Right lobe of liver (tissue), 6 donors: ENCODE results near the gene PRSS48. TPM values are rescaled to one million over a fixed set of nuclear protein-coding genes. Genes with fewer than 3 reads are reported as not detected.

Source experiments
- ATAC-seq, 4 donors: fragments of 200-7000 bp; cut with Tn5 transposase; one replicate each; pipeline ENCODE4 v1.9.1; 2020; ENCODE audit warnings: mild to moderate bottlenecking in 4 of 4, moderate library complexity in 4 of 4
- DNase-seq, 3 donors: peaks; one replicate each; pipeline ENCODE4 v3.0.0-alpha.2; 2020
- H3K27ac ChIP-seq, 3 donors: fragments of 200-600 bp; one replicate each; pipeline ENCODE4 v1.8.0; 2022
- H3K27me3 ChIP-seq, 2 donors: fragments of 200-600 bp; one replicate each; pipeline ENCODE4 v1.8.0; 2022
- H3K36me3 ChIP-seq, 4 donors: fragments of 200-600 bp; sonication (generic) in 1 of 4; one replicate each; pipeline versions ENCODE4 v1.5.1 to v1.8.0; 2017 to 2022; ENCODE audit warnings: control low read depth in 1 of 4
- H3K4me1 ChIP-seq, 4 donors: fragments of 200-600 bp; sonication (generic) in 1 of 4; one replicate each; pipeline versions ENCODE4 v1.5.1 to v1.8.0; 2017 to 2022; ENCODE audit warnings: control low read depth in 1 of 4
- H3K4me3 ChIP-seq, 3 donors: fragments of 200-600 bp; one replicate each; pipeline ENCODE4 v1.8.0; 2022
- H3K9me3 ChIP-seq, 4 donors: fragments of 200-600 bp; sonication (generic) in 1 of 4; one replicate each; pipeline versions ENCODE4 v1.5.1 to v1.8.0; 2017 to 2022; ENCODE audit warnings: control low read depth in 1 of 4
- CTCF ChIP-seq, 4 donors: fragments of 200-600 bp in 3 of 4; fragments of 450-650 bp in 1 of 4; IDR thresholded peaks; one replicate each; pipeline versions ENCODE4 v1.5.1 to v1.8.0; 2016 to 2022; ENCODE audit warnings: antibody characterized with exemption in 4 of 4, mild to moderate bottlenecking in 2 of 4
- POLR2A ChIP-seq: fragments of 450-650 bp; IDR thresholded peaks from one replicate; pipeline ENCODE4 v1.6.1; 2017; ENCODE audit warnings: antibody characterized with exemption, mild to moderate bottlenecking
- WGBS: methylation state at CpG from one replicate; pipeline ENCODE4 v1.1.6; 2018; ENCODE audit warnings: low coverage, low lambda C conversion rate; ENCODE audit not compliant: insufficient coverage; ENCODE audit errors: missing lambda C conversion rate; 5-methylcytosine and 5-hydroxymethylcytosine counted together
- intact Hi-C, 2 donors: fragments of 100-400 bp; cut with DNase I; formaldehyde crosslinking; loops; one replicate each; pipeline versions ENCODE4 v1.11.2 to v1.14.1; 2022
- total RNA-seq, 6 experiments: library from RNA; depleted of rRNA in 2 of 6; stranded (reverse); fragments of >200 nt in 2 of 6; fragmentation: NEBNext Ultra II Directional in 3 of 6; extraction: Animal tissue kit (Norgen Biotek cat#: 25700) in 3 of 6; gene quantifications; one replicate each; pipeline versions ENCODE4 v1.1.0 to v1.2.4, GENCODE V29; 2016 to 2023
- donor health status: DM: no; HTN: yes; CAD: no.
- donor health status: DM: no; HTN: no; CAD: no.
- donor health status: DM: no; HTN: no; CAD: no.
- donor health status: DM: no; HTN: yes; CAD: no.
- donor health status: DM: no; HTN: yes; CAD: no.

Gene PRSS48
- total RNA-seq, 6 experiments from 2014 or later, result not detected

GRCh38 chr4:151291485-151291884 is 14.5 kb downstream of the PRSS48 start:
- no peaks in the 10 kb centered on the region for H3K9me3 ChIP-seq
- H3K4me1 ChIP-seq, result peaks cover 0 to 23% (median 7%) of the 10 kb centered on the region in 4 donors
- H3K4me3 ChIP-seq, result no peak overlapping the region
- ATAC-seq (no peak), DNase-seq (no peak)
- TF ChIP-seq CTCF (IDR thresholded peaks at IDR 0.05) (no peak), POLR2A (no peak)
- WGBS, result 44% methylated on average over 1 of the region's 1 CpG
- intact Hi-C loops, result no loop called here
- no peaks in the 10 kb centered on the region for H3K27me3 ChIP-seq
- H3K36me3 ChIP-seq, result no peaks in the 10 kb centered on the region
- no peak overlapping the region for H3K27ac ChIP-seq

GRCh38 chr4:151292038-151292437 is 15.1 kb downstream of the PRSS48 start:
- no peak for TF ChIP-seq POLR2A
- no peak for TF ChIP-seq CTCF (IDR thresholded peaks at IDR 0.05)
- WGBS, result 70% methylated on average over 2 of the region's 2 CpGs
- Histone ChIP-seq H3K36me3 (no peaks in the 10 kb centered on the region), H3K4me1 (peaks cover 0 to 25% (median 10%) of the 10 kb centered on the region in 4 donors), H3K27me3 (no peaks in the 10 kb centered on the region), H3K27ac (no peak overlapping the region), H3K9me3 (no peaks in the 10 kb centered on the region), H3K4me3 (no peak overlapping the region)
- DNase-seq (no peak), ATAC-seq (no peak)
- intact Hi-C loops, result no loop called here

- H3K9me3 ChIP-seq, result no peaks in the 10 kb centered on the region
- WGBS, result 23% methylated on average over 4 of the region's 5 CpGs
- H3K4me3 ChIP-seq, result no peak overlapping the region
- no peaks in the 10 kb centered on the region for H3K27me3 ChIP-seq
- peak in 2 of 3 donors; percentile 53 to 57 for DNase-seq
- H3K27ac ChIP-seq, result peak overlapping the region; percentile 3 to 48 (median 18)
- intact Hi-C loops, result no loop called here
- no peaks in the 10 kb centered on the region for H3K36me3 ChIP-seq
- peaks cover 0 to 25% (median 10%) of the 10 kb centered on the region in 4 donors for H3K4me1 ChIP-seq
- ATAC-seq, result peak; percentile 77 to 90 (median 85)
- TF ChIP-seq POLR2A (no peak), CTCF (IDR thresholded peaks at IDR 0.05) (no peak)
Measured at GRCh38 chr4:151294833-151295496, 18.0 kb downstream of the PRSS48 start.

GRCh38 chr4:151296227-151296626 is 19.3 kb downstream of the PRSS48 start:
- Histone ChIP-seq H3K4me3 (no peak overlapping the region), H3K36me3 (no peaks in the 10 kb centered on the region), H3K4me1 (peaks cover 0 to 25% (median 10%) of the 10 kb centered on the region in 4 donors), H3K27me3 (no peaks in the 10 kb centered on the region), H3K9me3 (no peaks in the 10 kb centered on the region), H3K27ac (peak overlapping the region in 1 of 3 donors; percentile 48)
- DNase-seq (peak in 2 of 3 donors; percentile 34 to 56), ATAC-seq (peak; percentile 58 to 84 (median 66))
- 31% methylated on average over 3 of the region's 3 CpGs for WGBS
- TF ChIP-seq CTCF (IDR thresholded peaks at IDR 0.05) (no peak), POLR2A (no peak)
- intact Hi-C loops, result no loop called here
